BLaER1 (cell line): ENCODE results near the gene SPRED2.

Experiments used
- H3K27ac ChIP-seq: shearing (Covaris generic); formaldehyde crosslinking; 2 replicates; pipeline ENCODE4 v1.8.1; 2022
- H3K27me3 ChIP-seq: shearing (Covaris generic); formaldehyde crosslinking; 2 replicates; pipeline ENCODE4 v1.8.1; 2022
- H3K36me3 ChIP-seq: shearing (Covaris generic); formaldehyde crosslinking; 2 replicates; pipeline ENCODE4 v1.8.1; 2022
- H3K4me1 ChIP-seq: shearing (Covaris generic); formaldehyde crosslinking; 2 replicates; pipeline ENCODE4 v1.8.1; 2022
- H3K4me2 ChIP-seq: shearing (Covaris generic); formaldehyde crosslinking; 2 replicates; pipeline ENCODE4 v1.8.1; 2022
- H3K4me3 ChIP-seq: shearing (Covaris generic); formaldehyde crosslinking; 2 replicates; pipeline ENCODE4 v1.8.1; 2022
- H3K9ac ChIP-seq: shearing (Covaris generic); formaldehyde crosslinking; 2 replicates; pipeline ENCODE4 v1.8.1; 2022
- H3K9me3 ChIP-seq: shearing (Covaris generic); formaldehyde crosslinking; 2 replicates; pipeline ENCODE4 v1.8.1; 2022
- H4K20me1 ChIP-seq: shearing (Covaris generic); formaldehyde crosslinking; 2 replicates; pipeline ENCODE4 v1.8.1; 2022
- Cebpa-rat ChIP-seq: shearing (Covaris generic); IDR thresholded peaks from 2 replicates; pipeline ENCODE4 v1.8.1; 2022

SPRED2 gene

GRCh38 chr2:65361623-65362022 is 70.8 kb downstream of the SPRED2 start:
- no peak overlapping the region for H3K9ac ChIP-seq
- H3K4me3 ChIP-seq: no peak overlapping the region
- H3K27me3 ChIP-seq: no peaks in the 10 kb centered on the region
- no peak for TF ChIP-seq Cebpa-rat
- peaks cover 14% of the 10 kb centered on the region; the same call in 1 of the 2 replicates for H3K4me1 ChIP-seq
- H3K4me2 ChIP-seq: no peak overlapping the region
- H4K20me1 ChIP-seq: peaks cover 61% of the 10 kb centered on the region
- no peaks in the 10 kb centered on the region for H3K36me3 ChIP-seq
- no peak overlapping the region for H3K27ac ChIP-seq
- no peaks in the 10 kb centered on the region for H3K9me3 ChIP-seq

GRCh38 chr2:65360441-65360840 is 72.0 kb downstream of the SPRED2 start:
- Histone ChIP-seq H3K4me3 (no peak overlapping the region), H3K4me1 (peaks cover 5% of the 10 kb centered on the region; the same call in 1 of the 2 replicates), H3K4me2 (no peak overlapping the region), H3K9me3 (no peaks in the 10 kb centered on the region), H3K27ac (no peak overlapping the region), H3K27me3 (no peaks in the 10 kb centered on the region), H4K20me1 (peaks cover 50% of the 10 kb centered on the region), H3K9ac (no peak overlapping the region), H3K36me3 (no peaks in the 10 kb centered on the region)
- no peak for TF ChIP-seq Cebpa-rat

GRCh38 chr2:65358678-65359400 is 73.6 kb downstream of the SPRED2 start:
- Histone ChIP-seq H3K27me3 (no peaks in the 10 kb centered on the region), H3K4me2 (no peak overlapping the region), H3K9ac (no peak overlapping the region), H3K27ac (no peak overlapping the region), H3K4me1 (peaks cover 10% of the 10 kb centered on the region; the same call in 1 of the 2 replicates), H3K4me3 (no peak overlapping the region), H3K36me3 (no peaks in the 10 kb centered on the region), H4K20me1 (peaks cover 34% of the 10 kb centered on the region), H3K9me3 (no peaks in the 10 kb centered on the region)
- no peak for TF ChIP-seq Cebpa-rat

GRCh38 chr2:65357959-65358294 is 74.5 kb downstream of the SPRED2 start:
- no peak overlapping the region for H3K4me2 ChIP-seq
- no peaks in the 10 kb centered on the region for H3K9me3 ChIP-seq
- no peak overlapping the region for H3K4me3 ChIP-seq
- H3K36me3 ChIP-seq: no peaks in the 10 kb centered on the region
- TF ChIP-seq Cebpa-rat: no peak
- no peaks in the 10 kb centered on the region for H3K27me3 ChIP-seq
- H4K20me1 ChIP-seq: peaks cover 24% of the 10 kb centered on the region
- H3K9ac ChIP-seq: no peak overlapping the region
- H3K4me1 ChIP-seq: peaks cover 10% of the 10 kb centered on the region; the same call in 1 of the 2 replicates
- no peak overlapping the region for H3K27ac ChIP-seq

GRCh38 chr2:65357095-65357958 is 75.1 kb downstream of the SPRED2 start:
- Histone ChIP-seq H3K36me3 (no peaks in the 10 kb centered on the region), H3K4me2 (no peak overlapping the region), H3K9me3 (no peaks in the 10 kb centered on the region), H3K27ac (no peak overlapping the region), H3K27me3 (no peaks in the 10 kb centered on the region), H3K4me1 (peaks cover 10% of the 10 kb centered on the region; the same call in 1 of the 2 replicates), H3K9ac (no peak overlapping the region), H3K4me3 (no peak overlapping the region), H4K20me1 (peaks cover 24% of the 10 kb centered on the region)
- TF ChIP-seq Cebpa-rat: no peak

- no peak overlapping the region for H3K9ac ChIP-seq
- H3K27me3 ChIP-seq: no peaks in the 10 kb centered on the region
- peak overlapping the region; percentile 16; the same call in 1 of the 2 replicates for H3K4me2 ChIP-seq
- peaks cover 21% of the 10 kb centered on the region for H3K4me1 ChIP-seq
- TF ChIP-seq Cebpa-rat: no peak
- no peaks in the 10 kb centered on the region for H3K9me3 ChIP-seq
- peaks cover 25% of the 10 kb centered on the region for H4K20me1 ChIP-seq
- no peak overlapping the region for H3K27ac ChIP-seq
- H3K4me3 ChIP-seq: no peak overlapping the region
- no peaks in the 10 kb centered on the region for H3K36me3 ChIP-seq
These were observed 77.1 kb downstream of the SPRED2 start for GRCh38 chr2:65355186-65355831.

- Histone ChIP-seq H3K4me3 (no peak overlapping the region), H3K4me2 (peak overlapping the region; percentile 16), H3K27ac (no peak overlapping the region), H3K36me3 (no peaks in the 10 kb centered on the region), H3K4me1 (peaks cover 26% of the 10 kb centered on the region), H4K20me1 (peaks cover 25% of the 10 kb centered on the region), H3K9ac (no peak overlapping the region), H3K27me3 (no peaks in the 10 kb centered on the region), H3K9me3 (no peaks in the 10 kb centered on the region)
- no peak for TF ChIP-seq Cebpa-rat
These were observed 77.6 kb downstream of the SPRED2 start for GRCh38 chr2:65354773-65355172.

- H3K27ac ChIP-seq: no peak overlapping the region
- TF ChIP-seq Cebpa-rat: no peak
- H3K36me3 ChIP-seq: no peaks in the 10 kb centered on the region
- no peaks in the 10 kb centered on the region for H3K9me3 ChIP-seq
- no peak overlapping the region for H3K4me2 ChIP-seq
- H3K4me3 ChIP-seq: no peak overlapping the region
- H3K4me1 ChIP-seq: peaks cover 31% of the 10 kb centered on the region
- H3K9ac ChIP-seq: no peak overlapping the region
- H4K20me1 ChIP-seq: peaks cover 22% of the 10 kb centered on the region
- no peaks in the 10 kb centered on the region for H3K27me3 ChIP-seq
These were observed 78.5 kb downstream of the SPRED2 start for GRCh38 chr2:65353927-65354326.

- Histone ChIP-seq H4K20me1 (peaks cover 22% of the 10 kb centered on the region), H3K4me1 (peaks cover 31% of the 10 kb centered on the region), H3K4me2 (no peak overlapping the region), H3K36me3 (peaks cover 1% of the 10 kb centered on the region; the same call in 1 of the 2 replicates), H3K9me3 (no peaks in the 10 kb centered on the region), H3K27me3 (no peaks in the 10 kb centered on the region), H3K4me3 (no peak overlapping the region), H3K27ac (no peak overlapping the region), H3K9ac (no peak overlapping the region)
- no peak for TF ChIP-seq Cebpa-rat
These were observed 79.4 kb downstream of the SPRED2 start for GRCh38 chr2:65353046-65353445.
